Fibroblast of mammary gland (primary cell): ENCODE data around the gene FANCI.

Experiments
- DNase-seq: peaks from one replicate; pipeline ENCODE4 v3.0.0-alpha.2; 2010; ENCODE audit warnings: low read depth
- H3K4me3 ChIP-seq: 2 replicates; pipeline ENCODE4 v1.5.1; 2011; ENCODE audit warnings: low read depth, mild to moderate bottlenecking, low read length, moderate library complexity; ENCODE audit not compliant: control insufficient read depth
- CTCF ChIP-seq: conservative IDR thresholded peaks from 2 replicates; pipeline ENCODE4 v1.5.1; 2011; ENCODE audit warnings: low read depth, low read length, inconsistent platforms; ENCODE audit not compliant: control insufficient read depth, insufficient read depth

The FANCI gene

GRCh38 chr15:89243691-89244573, at the start of gene FANCI:
TSS of gene FANCI (plus strand) at chr15:89243979. CDS start at chr15:89247648, 3,669 bp downstream.
- H3K4me3 ChIP-seq, result peak within 1 kb of the TSS; percentile 97
- no peak for TF ChIP-seq CTCF
- DNase-seq, result peak; percentile 84

GRCh38 chr15:89194608-89195007, 49.2 kb upstream of the FANCI start:
- no peak overlapping the region for H3K4me3 ChIP-seq
- no peak for DNase-seq
- no peak for TF ChIP-seq CTCF

- no peak overlapping the region for H3K4me3 ChIP-seq
- TF ChIP-seq CTCF, result no peak
- peak; percentile 91 for DNase-seq
These were observed 47.9 kb upstream of the FANCI start for GRCh38 chr15:89195836-89196235.

GRCh38 chr15:89196241-89196640, 47.5 kb upstream of the FANCI start:
- DNase-seq, result no peak
- TF ChIP-seq CTCF, result no peak
- H3K4me3 ChIP-seq, result no peak overlapping the region

- no peak overlapping the region for H3K4me3 ChIP-seq
- DNase-seq, result no peak
- TF ChIP-seq CTCF, result no peak
These were observed 46.8 kb upstream of the FANCI start for GRCh38 chr15:89196994-89197393.

- no peak overlapping the region for H3K4me3 ChIP-seq
- no peak for DNase-seq
- TF ChIP-seq CTCF, result no peak
These were observed 46.2 kb upstream of the FANCI start for GRCh38 chr15:89197503-89197971.
